NCI-H1436 treated with DMSO at 0.1 percent for 48 hours (cell line): ENCODE results near the gene NR3C2.

Source experiments
- DNase-seq: peaks from one replicate; lab custom pipeline; 2025; lab: John Stamatoyannopoulos, UW

NR3C2 gene

DNA sequence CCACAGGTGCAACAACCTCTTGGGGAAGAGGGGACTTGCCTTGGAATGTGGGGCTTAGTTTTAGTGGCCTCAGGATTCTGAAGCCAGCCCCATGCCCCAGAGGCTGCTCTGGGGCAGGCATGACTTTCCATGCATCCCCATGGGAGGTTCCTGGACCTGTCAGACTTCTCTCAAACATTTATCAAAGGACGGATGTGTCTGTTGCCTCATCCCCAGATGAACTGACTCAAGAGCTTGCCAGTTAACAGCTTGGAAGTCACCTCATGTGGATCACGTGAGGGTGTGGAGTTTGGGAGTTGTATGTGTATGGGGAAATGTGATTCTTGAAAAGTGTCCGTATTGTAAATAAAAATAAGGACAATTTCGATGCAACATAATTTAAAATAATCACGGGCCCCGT is 368.9 kb downstream of the NR3C2 start:
- no peak for DNase-seq

DNA sequence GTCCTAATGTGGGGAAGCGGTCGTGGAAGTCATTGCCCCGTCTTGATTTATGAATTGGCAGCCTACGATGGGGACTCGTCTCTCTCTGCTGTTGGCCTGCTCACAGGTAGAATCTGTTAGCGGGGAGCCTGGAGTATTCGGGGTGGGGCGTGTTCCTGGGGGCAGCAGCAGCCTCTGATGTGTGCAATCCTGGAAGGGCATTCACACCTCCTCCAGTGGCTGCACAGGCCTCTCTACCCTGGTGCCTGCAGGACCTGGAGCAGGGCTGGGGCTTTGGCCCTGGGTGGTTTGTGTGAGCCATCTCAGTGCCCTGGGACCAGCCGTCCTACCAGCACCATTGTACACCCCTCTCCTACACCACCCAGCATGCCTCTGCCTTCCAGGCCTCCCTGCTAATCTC is 369.4 kb downstream of the NR3C2 start:
- no peak for DNase-seq

DNA sequence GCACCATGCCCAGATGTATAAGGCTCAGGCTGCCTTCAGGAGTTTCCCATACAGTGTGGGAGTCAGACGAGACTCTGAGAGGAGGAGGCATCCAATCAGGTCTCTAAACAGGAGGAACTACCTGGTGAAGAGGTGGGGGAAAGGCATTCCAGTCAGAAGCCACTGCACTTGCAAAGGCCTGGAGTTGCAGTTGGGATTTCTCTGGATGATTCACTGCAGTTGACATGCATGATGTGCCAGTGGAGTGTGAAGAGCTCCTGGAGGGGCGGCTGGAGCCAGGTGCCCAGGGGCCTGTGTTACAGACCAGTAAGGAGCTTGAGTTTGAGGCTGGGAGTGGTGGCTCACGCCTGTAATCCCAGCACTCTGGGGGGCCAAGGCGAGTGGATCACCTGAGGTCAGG is 371.2 kb downstream of the NR3C2 start:
- DNase-seq, result no peak

DNA sequence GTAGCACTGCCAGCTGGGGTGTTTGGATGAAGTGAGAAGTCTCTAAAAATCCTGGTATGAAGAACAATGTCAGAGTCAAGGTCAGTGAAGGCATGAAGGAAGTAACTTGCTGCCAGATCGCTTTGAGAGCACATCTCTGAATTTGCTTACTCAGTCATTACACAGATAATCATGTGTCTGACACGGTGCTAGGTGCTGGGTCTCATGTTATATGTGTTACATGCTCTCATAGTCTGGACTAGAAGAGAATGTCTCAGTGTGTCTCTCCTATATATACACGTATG is 372.4 kb downstream of the NR3C2 start:
- DNase-seq, result no peak

DNA sequence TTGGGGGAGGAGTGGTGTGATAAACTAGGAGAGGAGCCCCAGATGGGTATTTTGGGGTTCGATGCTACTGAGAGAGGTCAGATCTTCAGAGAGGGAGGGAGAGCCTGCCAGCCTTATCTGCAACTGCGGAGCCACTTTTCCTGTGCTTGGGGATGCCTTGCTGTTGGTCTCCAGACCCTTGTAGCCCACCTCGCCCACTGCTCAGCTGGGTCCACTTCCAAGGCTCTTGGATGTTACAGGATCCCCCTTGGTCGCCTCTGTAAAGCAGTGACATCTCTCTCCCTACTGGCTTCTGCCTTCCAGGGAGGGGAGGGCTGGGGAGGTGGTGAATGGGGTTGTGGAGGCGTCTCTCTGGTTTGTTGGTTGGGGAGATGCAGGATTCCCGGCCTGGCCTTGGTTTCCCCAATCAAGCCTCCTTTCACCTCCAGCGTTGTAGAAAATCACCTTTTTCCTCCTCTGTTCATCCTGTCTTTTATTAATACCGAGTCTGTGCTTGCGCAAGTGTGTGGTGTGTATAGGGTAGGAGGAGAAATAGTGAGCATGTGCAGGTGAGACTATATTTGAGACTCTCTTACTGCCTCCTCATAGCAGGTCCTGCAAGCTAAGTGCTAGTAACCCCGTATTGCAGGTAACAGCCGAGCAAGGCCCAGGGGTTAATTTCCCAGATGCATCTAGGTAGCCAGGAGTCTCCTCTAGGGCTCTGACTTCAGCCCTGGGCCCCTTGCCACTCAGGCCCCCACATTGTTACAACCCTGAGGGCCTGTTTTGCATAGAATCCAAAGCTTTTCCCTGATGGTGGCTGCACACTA is 372.9 kb downstream of the NR3C2 start:
- DNase-seq, result no peak

DNA sequence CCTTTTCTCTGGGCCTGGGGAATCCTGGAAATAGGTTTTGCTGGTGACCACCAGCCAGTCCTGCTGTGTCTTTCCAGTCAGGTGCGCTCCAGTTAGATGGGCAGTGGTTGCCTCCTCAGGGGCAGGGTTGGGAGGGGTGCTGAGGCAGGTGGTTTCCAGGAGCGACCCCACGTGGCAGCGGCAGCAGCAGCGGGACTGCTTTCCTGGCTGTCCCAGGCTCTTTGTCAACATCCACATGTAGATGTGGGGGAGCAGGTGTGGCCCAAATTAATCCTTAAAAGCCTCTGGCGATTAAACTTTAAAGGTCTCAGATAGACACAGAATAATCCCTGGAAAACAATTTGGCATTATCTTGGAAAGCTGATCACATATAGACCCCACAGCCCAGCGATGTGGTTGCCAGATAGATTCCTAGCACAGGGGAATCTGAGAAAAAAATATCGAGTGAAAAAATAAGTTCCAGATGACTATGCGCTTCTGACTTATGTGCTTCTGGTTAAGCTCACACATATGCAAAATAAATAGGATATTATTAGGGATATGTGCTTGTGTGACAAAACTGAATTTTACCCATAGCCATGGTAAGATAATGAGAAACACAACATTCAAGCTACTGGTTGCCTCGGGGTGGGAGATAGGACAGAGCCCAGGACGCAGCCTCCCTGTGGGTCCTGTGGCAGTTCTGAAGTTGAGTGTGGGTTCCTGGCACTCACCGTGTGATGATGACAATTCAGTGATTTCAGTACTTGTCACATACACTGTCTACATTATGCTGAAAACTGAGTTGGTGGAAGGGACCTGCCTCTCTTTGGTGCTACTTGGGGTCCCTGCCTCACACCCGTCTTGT is 373.9 kb downstream of the NR3C2 start:
- no peak for DNase-seq

DNA sequence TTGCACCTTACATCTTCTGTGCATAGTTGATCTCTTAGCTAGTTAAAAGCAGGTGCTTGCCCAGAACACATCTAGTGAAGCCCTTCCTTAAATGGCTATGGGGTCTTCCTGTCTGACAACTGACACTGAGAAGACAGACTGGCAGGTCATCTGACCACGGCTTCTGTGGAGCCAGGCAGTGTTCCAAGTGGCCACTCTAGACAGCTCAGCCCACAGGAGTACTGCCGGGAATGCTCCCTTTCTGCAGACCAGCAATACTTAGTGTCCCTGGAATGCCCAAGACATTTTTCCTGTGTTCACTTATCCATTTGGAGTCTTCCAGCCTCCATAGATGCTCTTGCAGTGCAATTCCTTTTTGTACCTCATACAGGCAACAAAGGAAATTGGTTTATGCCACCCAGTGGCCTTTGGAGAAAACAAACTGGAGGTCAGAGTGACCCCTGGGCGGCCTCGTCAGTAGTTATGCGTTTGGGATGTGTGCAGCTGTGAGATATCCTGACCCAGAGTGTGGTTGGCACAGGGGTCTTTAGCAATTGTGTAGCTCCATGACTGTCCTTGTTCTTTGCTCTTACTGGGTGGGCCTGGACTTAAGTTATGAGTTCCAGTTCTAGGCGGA is 374.8 kb downstream of the NR3C2 start:
- no peak for DNase-seq

DNA sequence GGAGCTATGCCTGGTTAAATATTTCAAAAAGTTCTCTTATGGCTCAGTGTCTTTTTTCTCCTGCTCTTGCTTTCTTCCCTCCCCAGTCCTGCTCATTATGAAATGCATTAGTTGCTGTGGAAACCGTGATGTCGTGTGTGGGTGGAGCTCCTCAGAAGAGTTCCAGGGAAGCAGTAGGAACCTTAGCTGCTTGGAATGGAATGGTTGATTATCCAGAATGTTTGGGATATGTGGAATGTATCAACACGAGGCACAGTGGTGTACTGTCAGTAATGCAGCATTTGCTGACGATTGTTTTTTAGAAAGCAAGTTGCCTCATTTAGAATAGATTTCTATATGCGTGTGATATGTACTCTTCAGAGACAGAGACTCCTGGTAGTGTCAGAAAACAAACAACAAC is 377.1 kb downstream of the NR3C2 start:
- no peak for DNase-seq

DNA sequence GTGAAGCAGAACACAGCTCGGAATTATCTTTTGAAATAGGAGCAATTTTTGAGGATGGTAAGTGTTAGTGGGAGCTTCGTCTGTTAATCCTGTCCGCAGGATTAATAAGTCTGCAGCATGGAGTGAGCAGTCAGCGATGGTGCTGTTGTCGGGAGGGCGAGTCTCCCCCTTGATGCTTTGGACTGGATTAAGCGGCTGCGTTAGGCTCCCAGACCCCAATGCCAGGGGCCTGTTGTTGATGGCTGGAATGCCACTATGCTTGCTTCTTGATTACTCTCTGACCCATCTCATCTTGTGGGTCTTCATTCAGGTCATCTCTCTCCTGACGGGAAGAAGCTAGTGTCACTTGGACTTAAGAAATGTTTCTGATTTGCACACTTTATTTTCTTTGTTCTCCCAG is 377.8 kb downstream of the NR3C2 start:
- no peak for DNase-seq

DNA sequence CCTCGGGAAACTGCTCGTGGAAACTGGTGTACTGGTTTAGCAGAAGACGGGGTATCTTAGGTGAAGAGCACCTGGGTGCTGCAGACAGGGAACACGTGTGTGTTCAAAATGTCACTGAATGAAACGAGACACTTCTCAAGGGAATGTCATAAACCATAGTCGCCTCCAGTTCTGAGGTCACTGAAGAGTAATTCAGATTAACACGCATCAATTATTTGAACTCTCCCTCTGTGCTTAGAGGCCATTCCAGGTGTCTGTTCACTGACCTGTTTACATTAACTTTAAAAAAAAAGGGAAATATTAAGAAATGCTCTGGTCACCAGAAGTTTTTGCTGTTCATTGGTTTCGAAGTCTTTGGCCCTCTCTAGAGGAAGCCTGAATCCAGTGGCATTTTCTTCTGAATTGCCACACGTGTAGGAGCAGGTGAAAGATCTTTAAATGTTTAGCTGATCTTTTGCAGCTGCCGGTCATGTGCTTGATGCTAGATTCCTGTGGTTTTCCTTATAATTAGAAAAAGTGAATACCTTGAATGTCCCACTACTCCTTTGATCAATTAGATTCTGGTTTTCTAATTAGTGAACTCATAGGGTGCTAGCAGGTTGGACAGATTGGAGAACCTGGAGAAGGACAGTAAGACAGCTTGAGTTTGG is 379.8 kb downstream of the NR3C2 start:
- no peak for DNase-seq

DNA sequence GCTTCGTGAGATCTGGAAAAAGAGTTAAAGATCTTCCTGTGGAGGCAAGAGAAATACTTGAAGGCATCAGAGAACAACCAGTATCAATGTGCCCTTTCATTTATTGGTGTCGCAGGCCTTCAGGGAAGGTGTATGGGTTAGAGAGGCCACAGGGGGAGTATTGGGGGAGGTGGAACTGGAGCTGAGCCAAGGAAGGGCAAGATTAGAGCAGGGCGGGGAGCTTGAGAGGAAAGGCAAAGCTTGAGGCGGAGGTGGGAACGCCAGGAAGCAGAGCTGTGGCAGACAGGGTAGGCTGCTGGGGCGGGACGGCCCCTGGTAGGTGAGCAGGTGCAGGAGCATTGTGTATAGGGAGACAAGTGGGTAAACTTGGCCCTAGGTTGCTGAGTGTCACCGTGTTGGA is 380.4 kb downstream of the NR3C2 start:
- DNase-seq, result no peak

DNA sequence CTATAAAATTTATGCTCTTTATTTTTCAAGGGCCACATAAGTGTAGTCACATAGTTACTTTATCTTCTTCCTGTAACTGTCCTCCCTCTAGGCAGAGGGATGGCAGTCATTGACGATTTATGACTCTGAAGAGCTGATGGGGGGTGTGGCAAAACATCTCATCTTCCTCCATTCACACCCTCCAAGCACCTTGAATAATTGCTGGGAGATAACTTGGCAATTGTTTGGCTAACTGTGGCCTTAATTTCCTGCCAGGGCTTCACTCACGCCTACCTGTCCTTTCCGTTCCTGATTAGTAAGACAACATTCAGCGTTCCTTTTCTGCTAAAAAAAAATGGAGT is 381.1 kb downstream of the NR3C2 start:
- no peak for DNase-seq

DNA sequence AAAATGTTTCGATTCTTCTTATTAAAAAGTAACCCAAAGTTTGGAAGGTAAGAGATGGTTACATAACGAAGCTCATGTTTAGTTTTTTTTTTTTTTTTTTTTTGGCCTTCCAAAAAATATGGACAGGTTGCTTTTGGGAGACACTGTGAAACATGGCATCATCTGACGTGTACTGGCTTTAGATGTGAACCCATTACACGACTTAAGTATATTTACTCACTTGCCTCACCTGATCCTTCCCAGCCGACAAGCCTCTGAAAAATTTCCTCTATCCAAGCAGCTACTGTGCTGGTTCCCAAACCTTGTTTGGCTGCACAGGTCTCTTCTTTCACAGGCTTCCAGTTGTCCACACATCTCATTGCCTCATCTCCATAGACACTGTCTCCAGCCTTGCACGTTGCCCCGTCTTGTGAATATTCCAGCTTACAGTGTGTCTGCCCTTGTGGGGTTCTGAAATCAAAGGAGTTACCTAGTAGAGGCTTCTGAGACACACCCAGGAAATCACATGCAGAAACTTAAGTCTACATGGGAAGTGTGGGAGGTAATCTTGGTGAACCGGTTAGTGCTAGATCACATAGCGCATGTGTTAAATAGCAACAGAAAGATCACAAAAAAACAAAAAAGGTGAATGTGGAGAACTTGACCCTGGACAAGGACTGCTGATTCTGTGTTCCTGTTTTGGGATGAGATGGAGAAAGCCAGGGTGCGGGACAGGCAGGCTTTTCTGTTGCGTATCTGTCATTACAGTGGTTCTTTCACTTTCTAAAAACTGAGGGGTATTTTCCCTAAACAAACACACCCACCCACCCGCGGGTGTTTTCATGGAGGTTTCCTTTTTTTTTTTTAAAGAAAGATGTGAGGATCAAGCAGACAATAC is 381.7 kb downstream of the NR3C2 start:
- DNase-seq, result no peak

DNA sequence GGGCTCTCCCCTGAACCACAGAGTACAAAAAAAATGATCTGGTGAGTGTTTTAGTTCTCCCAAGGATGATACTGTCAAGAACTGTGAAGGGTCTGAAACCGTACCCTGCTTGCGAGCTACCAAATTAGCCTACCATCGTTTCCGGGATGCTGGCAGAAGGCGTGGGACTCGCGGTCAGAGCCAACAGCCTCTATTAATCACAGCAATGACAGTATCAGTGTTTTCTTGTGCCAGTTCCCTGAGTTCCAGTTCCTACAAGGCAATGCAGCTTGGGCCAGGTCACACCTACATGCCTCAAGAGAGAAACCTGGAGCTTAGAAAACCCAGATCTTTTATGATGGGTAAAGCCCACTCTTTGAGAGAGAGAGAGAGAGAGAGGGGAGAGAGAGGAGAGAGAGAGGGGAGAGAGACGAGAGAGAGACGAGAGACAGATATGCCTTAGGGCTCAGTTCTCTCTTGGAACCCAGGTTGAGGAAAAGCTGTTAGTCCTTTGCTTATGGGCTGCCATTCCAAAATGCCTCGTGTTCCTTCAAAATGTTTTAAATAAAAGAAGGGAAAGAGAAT is 382.5 kb downstream of the NR3C2 start:
- DNase-seq, result no peak

DNA sequence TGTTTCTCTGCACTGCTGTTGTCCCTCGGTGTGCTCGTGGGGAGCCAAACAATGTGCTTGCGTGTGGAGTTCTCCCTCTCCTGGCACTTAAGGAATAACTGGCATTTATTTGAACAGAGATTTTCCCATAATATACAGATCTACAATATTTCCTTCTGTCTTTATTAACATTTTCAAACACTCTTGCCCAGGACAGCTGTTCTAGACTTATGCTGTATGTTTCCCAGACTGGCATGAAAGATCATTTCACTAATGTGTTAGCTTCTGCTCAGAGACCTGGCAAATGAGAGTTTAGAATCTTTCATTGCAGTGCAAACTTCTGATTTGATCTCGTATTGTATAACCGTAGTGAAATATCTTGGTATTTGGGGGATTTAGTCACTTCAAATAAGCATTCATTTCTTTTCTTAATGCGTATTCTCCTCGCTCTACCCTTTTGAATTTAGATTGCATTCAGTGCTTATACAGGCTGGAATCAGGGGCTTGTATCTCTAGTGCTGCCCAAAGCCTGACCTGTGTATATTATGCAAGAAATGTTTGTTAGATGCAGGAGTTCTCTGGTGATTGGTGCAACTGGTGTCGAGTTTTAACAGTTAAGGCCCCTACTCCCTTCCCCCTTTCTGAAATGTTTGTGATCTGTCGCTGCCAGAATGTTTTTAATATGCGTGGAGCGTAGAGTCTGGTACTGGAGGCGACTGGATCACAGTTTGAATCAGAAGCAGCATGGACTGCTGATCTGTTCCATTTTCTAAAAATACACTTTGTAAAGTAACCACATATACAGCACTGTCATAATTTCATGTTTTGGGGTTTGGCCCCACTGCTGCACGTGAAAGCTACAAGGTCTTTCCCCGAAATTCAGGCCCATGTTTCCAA is 384.0 kb downstream of the NR3C2 start:
- no peak for DNase-seq

DNA sequence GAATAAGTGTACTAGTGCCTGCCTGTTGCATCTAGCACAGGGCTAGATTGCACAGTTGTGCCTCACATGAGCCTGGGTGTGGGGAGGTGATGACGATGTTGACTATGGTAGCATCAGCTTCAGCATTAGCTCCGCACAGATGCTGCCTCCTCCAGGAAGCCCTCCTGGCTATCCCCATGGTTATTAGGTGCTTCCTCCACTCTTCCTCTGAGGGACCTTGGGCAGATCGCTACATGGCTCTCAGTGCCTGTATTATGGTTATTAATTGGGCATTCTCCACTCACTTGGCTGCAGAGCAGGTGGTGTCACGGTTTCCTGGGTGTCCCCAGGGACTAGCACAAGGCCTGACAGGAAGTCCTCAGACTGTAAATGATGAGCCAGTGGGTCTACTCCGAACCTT is 384.7 kb downstream of the NR3C2 start:
- DNase-seq, result no peak

DNA sequence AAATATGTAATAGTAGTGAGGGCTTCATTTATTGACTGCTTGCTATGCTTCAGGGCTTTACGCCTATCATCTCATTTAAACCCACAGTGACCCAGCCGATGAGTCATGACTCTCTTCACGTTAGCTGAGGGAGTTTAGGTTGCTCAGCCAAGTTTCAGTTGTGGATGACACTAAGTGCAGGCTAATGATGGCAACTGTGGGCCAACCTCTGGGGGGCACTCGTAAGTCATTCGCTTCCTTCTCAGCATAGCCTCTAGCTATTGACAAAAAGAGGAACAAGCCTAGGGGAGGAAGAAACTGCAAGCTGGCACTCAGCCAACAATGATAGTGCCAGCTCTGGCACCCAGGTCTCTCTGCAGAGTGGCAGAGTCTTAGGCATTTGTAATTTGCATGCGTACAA is 385.3 kb downstream of the NR3C2 start:
- peak; percentile 36 for DNase-seq

DNA sequence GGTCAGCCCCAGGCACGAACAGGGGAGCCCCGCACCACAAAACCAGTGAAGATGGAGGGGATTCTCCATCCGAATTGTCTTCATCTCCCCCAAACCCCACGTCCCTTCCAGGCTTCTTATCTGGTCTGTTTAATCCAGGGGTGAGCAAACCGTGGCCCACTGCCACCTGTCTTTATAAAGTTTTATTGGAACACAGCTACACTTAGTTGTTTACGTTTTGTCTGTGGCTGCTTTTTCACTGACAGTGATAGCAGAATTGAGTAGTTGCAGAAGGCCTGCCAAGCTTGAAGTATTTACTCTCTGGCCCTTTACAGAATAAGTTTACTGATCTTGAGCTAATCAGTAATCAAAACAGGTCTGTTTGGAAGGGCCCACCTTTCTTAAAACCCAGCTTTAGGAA is 386.4 kb downstream of the NR3C2 start:
- DNase-seq, result no peak

DNA sequence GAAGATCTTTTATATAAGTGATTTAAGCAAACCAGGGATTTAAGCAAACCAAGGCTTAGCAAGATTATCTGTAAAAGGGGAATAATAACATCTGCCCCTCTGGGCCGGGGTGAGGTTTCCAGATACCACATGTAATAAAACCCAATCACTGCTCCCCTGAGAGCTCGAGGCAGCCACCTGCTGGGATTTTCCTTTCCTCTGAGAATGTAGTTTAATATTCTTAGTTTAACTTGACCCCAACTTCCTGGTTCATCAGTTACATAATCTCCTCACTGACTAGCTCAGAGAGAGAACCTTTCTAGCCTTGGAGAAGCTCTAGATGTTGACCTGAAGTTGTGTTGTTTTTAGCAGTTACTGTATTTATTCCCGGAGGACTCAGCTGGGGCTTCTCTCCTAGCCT is 387.9 kb downstream of the NR3C2 start:
- peak; percentile 46 for DNase-seq

DNA sequence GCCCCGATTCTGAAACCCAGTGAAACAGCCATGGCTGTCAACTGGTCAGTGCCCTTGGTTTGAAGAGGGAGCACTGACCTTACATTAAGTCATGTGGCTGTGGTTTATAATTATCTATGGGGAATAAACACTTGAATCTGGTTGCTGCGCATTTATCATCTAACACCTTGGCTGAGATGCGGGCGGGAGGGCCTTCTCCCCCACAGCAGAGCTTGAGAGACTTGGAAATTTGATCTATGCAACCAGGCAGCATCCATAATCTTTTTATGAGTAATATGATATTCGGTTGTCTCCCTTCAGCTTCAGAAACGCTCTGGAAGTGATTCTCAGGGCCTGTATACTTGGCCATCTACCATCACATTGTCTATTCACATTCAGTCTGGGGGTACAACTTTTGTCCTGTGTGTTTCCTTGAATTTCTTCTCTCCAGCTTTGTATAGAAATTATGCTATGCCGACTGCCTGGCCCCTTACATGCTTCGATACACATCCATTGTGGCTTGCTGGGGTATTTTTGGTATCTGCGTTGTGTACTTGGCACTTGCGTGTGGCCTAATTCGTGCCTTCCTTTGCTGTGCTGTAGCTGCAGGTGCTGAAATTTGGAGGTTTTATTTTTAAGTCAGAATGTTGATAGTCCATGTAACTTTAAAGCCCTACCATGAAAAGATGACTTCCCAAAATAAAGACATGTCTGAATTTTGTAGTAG is 388.8 kb downstream of the NR3C2 start:
- DNase-seq, result peak; percentile 8
